LHCN-M2 (cell line): Measurements from ENCODE around the gene ATG7. TPM values are rescaled to one million over a fixed set of nuclear protein-coding genes. Genes with fewer than 3 reads are reported as not detected.
"Not testable (repeated sequence)": the region's sequence is repeated elsewhere in the genome, so short reads cannot be mapped to it uniquely, and the experiment has no call there.

Source experiments
- DNase-seq: peaks from one replicate; pipeline ENCODE4 v3.0.0-alpha.2; 2012; ENCODE audit warnings: low read depth
- total RNA-seq: library from RNA; depleted of rRNA; stranded (reverse); fragments of >200 nt; gene quantifications from 2 replicates; pipeline ENCODE4 v1.2.3, GENCODE V29; 2014

Gene ATG7
- total RNA-seq, 1 experiment from 2014 or later: 48.1 TPM

DNA sequence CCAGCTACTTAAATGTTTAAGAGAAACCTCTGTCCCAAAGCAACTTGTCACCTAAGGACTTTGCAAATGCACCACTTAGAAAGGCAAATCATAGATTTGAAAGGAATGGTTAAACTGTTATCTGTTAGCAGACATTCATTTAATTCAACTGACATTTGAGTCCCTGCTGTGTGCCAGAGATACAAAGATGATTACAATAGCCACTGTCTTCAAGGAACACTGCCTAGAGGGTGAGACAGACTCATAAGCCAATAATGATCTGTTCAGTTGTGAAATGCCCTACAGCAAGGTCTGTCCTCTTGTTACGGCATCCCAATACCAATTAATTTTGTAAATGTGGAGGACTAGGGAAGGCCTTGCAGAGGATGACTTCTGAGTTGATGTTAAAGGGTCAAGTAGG, 113.1 kb downstream of the ATG7 start:
- DNase-seq: no peak

DNA sequence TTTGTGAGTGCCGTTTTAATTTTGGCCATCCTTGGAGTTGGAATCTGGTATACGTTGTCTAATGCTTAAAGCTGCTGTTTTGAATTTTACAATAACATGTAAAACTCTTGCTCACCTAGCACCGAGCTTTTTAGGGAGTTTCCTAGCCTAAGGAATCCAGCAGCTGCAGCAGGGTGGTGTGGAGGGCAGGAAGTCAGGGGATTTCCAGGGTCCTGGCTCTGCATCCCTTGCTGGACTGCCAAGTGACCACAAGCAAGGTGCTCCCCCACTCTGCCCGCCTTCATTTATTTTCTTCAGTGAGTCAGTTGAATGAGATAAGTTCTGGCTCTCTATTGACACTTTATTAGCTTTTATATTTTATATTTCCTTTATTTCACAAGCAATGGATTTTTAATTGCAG, 113.7 kb downstream of the ATG7 start:
- peak; percentile 21 for DNase-seq

- DNase-seq: no peak
These were observed 114.4 kb downstream of the ATG7 start for GRCh38 chr3:11386465-11387113.

- no peak for DNase-seq
These were observed 117.4 kb downstream of the ATG7 start for GRCh38 chr3:11389386-11390268.

- peak; percentile 36 for DNase-seq
These were observed 118.4 kb downstream of the ATG7 start for GRCh38 chr3:11390411-11391131.

- DNase-seq: no peak
These were observed 119.1 kb downstream of the ATG7 start for GRCh38 chr3:11391174-11391879.

DNA sequence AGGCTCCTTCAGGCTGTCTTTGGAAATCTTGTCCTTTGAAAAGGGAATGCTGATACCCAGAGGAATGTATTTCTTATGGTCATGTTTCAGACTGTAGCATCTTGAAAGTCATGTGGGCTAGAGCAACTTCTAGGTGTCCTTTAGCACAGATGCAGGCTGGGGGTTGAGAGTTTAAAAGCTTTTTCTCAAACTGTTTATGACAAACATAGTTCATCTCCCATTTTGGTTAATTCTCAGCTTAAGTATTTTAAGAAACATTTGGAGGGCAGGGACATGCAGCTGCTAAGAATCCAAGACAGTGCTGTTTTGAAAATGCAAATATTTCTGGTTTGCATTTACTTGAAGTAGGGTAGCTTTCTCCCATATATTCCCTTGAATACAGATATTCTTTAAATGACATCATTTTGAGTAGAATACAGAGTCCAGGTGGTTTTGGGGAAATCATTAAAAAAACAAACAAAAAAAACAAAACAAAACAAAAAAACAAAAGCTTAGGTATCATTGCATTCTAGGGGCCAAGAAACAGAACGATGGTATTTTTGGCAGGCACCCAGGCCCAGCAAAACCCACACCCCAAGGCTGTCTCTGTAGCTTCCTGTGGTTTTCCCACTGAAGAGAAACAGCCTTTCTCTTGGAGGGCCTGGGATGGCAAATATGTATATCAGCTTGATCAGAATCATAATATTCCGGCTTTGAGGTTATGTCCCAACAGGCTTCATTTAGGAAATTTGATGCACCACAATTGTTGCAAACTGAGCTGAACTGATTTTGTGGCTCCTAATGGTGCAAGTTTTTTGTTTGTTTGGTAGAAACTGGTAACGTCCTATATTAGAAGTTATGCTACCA, 120.0 kb downstream of the ATG7 start:
- DNase-seq: peak; percentile 72

DNA sequence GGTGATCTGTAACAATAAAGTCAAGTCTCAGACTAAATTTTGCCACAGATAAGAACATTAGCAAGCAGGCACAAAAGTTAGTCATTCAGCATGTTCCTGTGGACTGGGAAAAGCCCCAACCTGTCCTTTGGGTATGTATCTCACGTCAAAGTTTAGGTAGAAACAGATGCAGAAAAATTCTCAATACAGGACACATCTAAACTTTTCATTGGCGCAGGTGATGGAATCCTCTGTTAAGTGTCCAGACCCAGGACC, 120.6 kb downstream of the ATG7 start:
- no peak for DNase-seq

DNA sequence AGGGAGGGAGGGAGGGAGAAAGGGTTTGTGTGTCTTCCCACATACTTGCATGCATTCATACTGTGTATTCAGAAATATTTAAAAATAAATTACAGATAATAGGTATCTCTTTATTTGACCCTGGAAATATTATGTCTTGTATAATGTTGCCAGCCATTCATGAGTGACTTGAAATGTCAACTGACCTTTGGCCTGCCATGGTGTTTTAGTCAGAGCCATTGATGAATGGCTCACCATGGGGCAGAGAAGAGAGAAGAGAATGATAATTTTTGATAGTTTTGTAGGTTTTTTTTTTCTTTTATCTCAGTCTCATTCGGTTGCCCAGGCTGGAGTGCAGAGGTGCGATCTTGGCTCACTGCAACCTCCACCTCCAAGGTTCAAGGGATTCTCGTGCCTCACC, 121.2 kb downstream of the ATG7 start:
- DNase-seq: no peak

- DNase-seq: no peak
These were observed 122.2 kb downstream of the ATG7 start for GRCh38 chr3:11394392-11394791.

- DNase-seq: no peak
These were observed 128.0 kb downstream of the ATG7 start for GRCh38 chr3:11400213-11400612.

- DNase-seq: no peak
These were observed 129.2 kb downstream of the ATG7 start for GRCh38 chr3:11401434-11401833.

- DNase-seq: no peak
These were observed 133.1 kb downstream of the ATG7 start for GRCh38 chr3:11405323-11405722.

- no peak for DNase-seq
These were observed 135.4 kb downstream of the ATG7 start for GRCh38 chr3:11407644-11408043.

DNA sequence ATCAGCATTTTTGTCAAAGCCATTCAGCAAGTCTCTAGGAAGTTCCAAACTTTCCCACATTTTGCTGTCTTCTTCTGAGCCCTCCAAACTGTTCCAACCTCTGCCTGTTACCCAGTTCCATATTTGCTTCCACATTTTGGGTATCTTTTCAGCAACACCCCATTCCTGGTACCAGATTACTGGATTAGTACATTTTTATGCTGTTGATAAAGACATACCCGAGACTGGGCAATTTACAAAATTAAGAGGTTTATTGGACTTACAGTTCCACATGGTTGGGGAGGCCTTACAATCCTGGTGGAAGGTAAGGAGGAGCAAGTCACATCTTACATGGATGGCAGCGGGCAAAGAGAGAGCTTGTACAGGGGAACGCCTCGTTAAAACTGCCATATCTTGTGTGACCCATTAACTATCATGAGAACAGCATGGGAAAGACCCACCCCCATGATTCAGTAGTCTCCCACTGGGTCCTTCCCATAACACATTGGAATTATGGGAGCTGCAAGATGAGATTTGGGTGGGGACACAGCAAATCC, 136.2 kb downstream of the ATG7 start:
- DNase-seq: not testable (repeated sequence)

GRCh38 chr3:11410564-11410963, 138.4 kb downstream of the ATG7 start:
- no peak for DNase-seq

DNA sequence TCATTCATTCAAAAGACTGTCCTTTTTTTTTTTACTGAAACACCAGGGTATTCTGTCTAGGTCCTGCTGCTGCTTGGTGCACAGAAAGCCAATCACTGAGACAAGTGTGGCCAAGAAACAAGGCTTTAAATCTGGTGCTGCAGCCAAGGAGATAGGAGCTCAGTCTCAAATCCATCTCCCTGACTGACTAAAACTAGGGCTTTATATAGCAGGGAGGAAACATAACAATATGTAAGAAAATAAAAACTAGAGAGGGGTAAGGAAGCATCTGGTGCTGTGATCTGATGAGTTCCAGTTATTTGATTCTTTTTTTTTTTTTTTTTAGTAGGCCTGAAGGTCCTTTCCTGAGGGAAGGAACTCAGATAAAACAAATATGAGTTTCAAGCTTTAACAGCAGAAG, 139.8 kb downstream of the ATG7 start:
- DNase-seq: no peak

- no peak for DNase-seq
These were observed 140.9 kb downstream of the ATG7 start for GRCh38 chr3:11413071-11413470.

- DNase-seq: peak; percentile 71
These were observed 142.9 kb downstream of the ATG7 start for GRCh38 chr3:11415099-11415498.

GRCh38 chr3:11420066-11420465, 147.9 kb downstream of the ATG7 start:
- DNase-seq: no peak

DNA sequence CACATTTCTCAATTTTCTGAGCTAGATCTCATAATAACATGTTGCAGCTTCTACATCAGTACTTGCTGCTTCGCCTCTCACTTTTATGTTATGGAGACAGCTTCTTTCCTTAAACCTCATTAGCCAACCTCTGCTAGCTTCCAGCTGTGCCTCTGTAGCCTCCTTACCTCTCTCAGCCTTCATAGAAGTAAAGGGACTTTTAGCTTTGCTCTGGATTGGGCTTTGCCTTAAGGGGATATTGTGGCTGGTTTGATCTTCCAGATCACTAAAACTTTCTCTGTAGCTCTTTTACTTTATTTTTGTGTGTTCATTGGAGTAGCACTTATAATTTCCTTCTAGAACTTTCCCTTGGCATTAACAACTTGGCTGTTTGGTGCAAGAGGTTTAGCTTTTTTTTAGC, 150.1 kb downstream of the ATG7 start:
- no peak for DNase-seq
